IPS-15b (cell line): ENCODE measurements around the gene MEAK7.

Experiments used
- H3K27me3 ChIP-seq: one replicate; pipeline ENCODE4 v1.6.1; 2013; ENCODE audit warnings: low read length; ENCODE audit not compliant: control insufficient read depth, insufficient read depth
- H3K36me3 ChIP-seq: one replicate; pipeline ENCODE4 v1.6.1; 2013; ENCODE audit warnings: low read length; ENCODE audit not compliant: control insufficient read depth, insufficient read depth
- H3K4me1 ChIP-seq: one replicate; pipeline ENCODE4 v1.6.1; 2013; ENCODE audit warnings: mild to moderate bottlenecking, low read length; ENCODE audit not compliant: control insufficient read depth, insufficient read depth
- H3K4me3 ChIP-seq: one replicate; pipeline ENCODE4 v1.5.1; 2013; ENCODE audit warnings: low read depth, low read length
- H3K9ac ChIP-seq: one replicate; pipeline ENCODE4 v1.6.1; 2013; ENCODE audit warnings: low read depth, mild to moderate bottlenecking, low read length
- H3K9me3 ChIP-seq: one replicate; pipeline ENCODE4 v1.6.1; 2013; ENCODE audit warnings: mild to moderate bottlenecking, low read length; ENCODE audit not compliant: control insufficient read depth, insufficient read depth

Gene MEAK7

GRCh38 chr16:84459533-84459894, 44.9 kb downstream of the MEAK7 start:
- H3K4me3 ChIP-seq: no peak overlapping the region
- no peak overlapping the region for H3K9ac ChIP-seq
- H3K4me1 ChIP-seq: no peaks in the 10 kb centered on the region
- H3K27me3 ChIP-seq: no peaks in the 10 kb centered on the region
- H3K9me3 ChIP-seq: no peaks in the 10 kb centered on the region
- H3K36me3 ChIP-seq: peaks cover 3% of the 10 kb centered on the region

- Histone ChIP-seq H3K4me3 (no peak overlapping the region), H3K36me3 (peaks cover 3% of the 10 kb centered on the region), H3K9me3 (no peaks in the 10 kb centered on the region), H3K27me3 (no peaks in the 10 kb centered on the region), H3K4me1 (no peaks in the 10 kb centered on the region), H3K9ac (no peak overlapping the region)
These were observed 45.6 kb downstream of the MEAK7 start for GRCh38 chr16:84458606-84459532.

DNA sequence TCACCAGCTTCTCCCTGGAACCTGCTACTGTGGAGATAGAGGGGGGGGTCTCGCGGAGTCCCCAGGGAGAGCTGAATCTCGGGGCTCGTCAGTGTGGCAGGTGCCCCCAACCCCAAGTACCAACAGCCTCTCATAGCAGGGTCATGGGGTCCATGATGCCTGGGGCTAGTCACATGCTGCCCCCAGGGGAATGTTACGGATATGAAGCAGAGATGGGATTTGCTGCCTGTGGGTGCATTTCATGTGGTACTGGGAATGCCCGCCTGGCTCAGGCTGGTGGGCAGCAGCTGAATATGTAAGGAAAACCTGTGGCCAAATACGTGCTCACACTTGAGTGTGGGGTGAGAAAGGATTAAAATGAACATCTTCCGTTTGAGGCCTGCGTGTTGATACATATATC, 49.4 kb downstream of the MEAK7 start:
- no peaks in the 10 kb centered on the region for H3K9me3 ChIP-seq
- no peak overlapping the region for H3K9ac ChIP-seq
- H3K27me3 ChIP-seq: no peaks in the 10 kb centered on the region
- no peaks in the 10 kb centered on the region for H3K36me3 ChIP-seq
- no peak overlapping the region for H3K4me3 ChIP-seq
- H3K4me1 ChIP-seq: no peaks in the 10 kb centered on the region
